LNCAP (cell line): Measurements from ENCODE around the gene GJC2.

Experiments used
- TF ChIP-seq, protein P1 (sequence below): fragments of 450-650 bp; IDR thresholded peaks from 2 replicates; pipeline ENCODE4 v1.5.1; 2017; ENCODE audit warnings: mild to moderate bottlenecking

The GJC2 gene

GRCh38 chr1:228148935-228149405 lies 760 bp upstream of the GJC2 start:
- TF ChIP-seq, protein P1, sequence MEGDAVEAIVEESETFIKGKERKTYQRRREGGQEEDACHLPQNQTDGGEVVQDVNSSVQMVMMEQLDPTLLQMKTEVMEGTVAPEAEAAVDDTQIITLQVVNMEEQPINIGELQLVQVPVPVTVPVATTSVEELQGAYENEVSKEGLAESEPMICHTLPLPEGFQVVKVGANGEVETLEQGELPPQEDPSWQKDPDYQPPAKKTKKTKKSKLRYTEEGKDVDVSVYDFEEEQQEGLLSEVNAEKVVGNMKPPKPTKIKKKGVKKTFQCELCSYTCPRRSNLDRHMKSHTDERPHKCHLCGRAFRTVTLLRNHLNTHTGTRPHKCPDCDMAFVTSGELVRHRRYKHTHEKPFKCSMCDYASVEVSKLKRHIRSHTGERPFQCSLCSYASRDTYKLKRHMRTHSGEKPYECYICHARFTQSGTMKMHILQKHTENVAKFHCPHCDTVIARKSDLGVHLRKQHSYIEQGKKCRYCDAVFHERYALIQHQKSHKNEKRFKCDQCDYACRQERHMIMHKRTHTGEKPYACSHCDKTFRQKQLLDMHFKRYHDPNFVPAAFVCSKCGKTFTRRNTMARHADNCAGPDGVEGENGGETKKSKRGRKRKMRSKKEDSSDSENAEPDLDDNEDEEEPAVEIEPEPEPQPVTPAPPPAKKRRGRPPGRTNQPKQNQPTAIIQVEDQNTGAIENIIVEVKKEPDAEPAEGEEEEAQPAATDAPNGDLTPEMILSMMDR = no peak

DNA sequence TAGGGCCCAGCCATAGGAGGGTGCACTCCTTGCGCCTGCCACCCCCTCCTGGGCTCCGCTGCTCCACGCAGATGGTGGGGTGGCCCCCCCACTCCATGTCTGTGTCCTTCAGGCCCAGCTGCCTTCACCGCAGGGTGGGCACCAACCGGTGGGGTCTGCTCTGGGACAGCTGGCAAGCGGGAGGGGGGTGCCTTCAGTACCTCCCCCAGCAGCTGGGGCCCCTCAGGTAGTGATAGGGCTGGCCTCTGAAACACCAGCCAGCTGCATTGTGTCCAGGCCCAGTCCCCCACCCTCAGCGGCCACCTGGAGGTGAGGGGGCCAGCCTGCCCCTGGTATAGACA lies 360 bp downstream of the GJC2 start:
- TF ChIP-seq, protein P1 = no peak

GRCh38 chr1:228150461-228151179 lies 890 bp downstream of the GJC2 start:
- TF ChIP-seq, protein P1 = no peak

GRCh38 chr1:228151180-228151925 lies 1.6 kb downstream of the GJC2 start:
- TF ChIP-seq, protein P1 = no peak

GRCh38 chr1:228152097-228152917 lies 2.6 kb downstream of the GJC2 start:
- TF ChIP-seq, protein P1 = no peak

GRCh38 chr1:228152918-228153258 lies 3.2 kb downstream of the GJC2 start:
- TF ChIP-seq, protein P1 = no peak

GRCh38 chr1:228154021-228154669 lies 4.4 kb downstream of the GJC2 start:
- TF ChIP-seq, protein P1 = no peak
